NCI-H524 treated with DMSO at 0.1 percent for 48 hours (cell line): Measurements from ENCODE around the gene COL9A2.

Experiments
- DNase-seq: peaks from one replicate; lab custom pipeline; 2025; lab: John Stamatoyannopoulos, UW

The COL9A2 gene

DNA sequence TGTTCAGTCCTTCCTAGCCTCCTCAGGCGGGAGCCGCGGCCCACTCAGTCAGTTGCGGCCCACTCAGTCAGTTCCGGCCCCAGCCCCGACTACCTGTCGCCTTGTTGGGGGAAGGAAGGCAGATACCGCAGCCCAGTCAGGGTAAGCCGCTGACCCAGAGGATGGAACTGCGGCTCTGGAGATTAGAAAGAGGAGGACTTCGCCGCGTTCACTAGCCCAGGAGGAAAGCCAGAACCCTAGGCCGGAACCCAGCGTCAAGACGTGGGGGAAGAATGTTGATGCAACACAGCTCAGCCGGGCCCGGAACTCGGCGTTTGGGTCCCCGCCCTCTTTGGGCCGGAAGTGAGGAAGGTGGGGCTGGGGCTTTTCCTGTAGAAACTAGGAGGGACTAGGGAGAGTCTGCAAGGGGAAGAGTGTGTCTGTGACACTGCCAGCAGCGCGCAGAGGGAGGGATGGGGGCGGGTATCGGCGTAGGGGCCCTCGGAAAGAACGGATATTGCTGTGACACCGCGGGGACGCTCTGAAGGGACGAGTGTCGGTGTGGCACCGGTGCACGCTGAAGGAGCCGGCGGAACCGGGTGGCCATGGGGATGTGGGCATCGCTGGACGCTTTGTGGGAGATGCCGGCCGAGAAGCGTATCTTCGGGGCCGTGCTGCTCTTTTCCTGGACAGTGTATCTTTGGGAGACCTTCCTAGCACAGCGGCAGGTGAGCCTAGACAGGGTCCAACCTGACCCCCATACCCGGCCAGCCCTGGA is 59.2 kb downstream of the COL9A2 start, which contains the start of gene ZMPSTE24:
Gene ZMPSTE24 (plus strand): TSS at position 549 of the 757 bp plus-strand sequence. CDS start 36 bp downstream, at position 585.
- peak; percentile 79 for DNase-seq

DNA sequence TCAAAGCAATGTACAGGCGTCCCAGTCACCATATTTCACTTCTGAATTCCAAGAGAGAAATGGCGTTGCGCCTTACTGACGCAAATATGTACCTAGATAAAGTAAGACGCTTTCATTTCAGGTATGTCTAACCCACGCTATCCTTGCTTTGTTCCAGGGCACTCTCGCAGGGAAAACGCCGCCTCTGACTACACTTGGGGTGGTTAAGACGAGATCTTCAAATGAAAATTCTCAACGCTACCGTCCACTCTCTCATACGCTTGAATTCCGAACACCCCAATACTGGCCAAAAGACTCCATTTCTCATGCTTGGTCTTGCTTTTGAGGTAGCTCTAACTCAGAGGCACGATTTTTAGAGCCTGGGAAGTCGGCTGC is 59.8 kb downstream of the COL9A2 start:
- no peak for DNase-seq

DNA sequence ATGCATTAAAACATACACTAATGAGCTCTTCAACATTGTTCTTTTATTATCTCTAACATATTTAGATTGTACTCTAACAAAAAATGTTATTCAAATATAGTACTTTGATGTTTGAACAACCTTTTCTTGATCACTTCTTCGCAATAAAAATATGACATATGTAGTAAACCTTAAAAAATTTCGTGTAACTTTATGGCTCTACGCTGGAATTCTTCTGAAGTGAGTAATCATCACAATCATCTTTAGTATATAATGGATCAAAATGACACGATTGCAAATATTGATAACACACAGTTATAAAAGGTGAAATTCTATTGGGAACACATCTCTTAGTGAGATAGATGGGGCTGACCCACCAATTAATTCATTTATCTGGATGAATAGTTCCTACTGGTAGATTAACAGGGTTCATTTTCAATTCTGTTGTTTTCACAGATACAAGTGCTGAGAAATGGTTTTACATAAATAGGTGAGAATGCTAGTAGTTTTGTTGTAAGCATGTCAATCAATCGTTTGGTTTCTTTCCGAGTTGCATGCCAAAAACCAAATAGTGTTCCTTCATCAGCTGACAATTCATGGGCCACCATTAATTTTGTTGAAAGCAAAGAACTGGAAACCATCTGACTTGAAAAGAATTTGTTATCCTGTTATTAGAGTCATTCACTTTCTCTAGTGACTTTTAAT is 60.5 kb downstream of the COL9A2 start:
- no peak for DNase-seq

DNA sequence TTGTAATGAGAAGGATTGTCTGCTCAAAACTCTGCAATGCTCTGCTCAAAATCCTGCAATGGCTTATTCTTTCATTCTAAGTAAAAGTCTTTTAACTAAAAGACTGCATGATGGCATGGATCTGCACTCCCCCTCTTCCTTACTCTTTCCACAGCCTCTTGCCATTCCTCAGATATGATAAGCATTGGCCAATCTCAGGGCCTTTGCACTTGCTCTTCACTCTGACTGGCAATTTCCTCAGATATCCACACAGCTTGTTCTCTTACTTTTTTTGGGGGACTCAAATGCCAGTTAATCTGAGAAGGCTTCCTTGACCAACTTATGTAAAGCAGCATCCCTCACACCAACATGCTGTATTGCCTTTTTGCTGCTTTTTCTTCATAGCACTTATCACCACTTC is 61.9 kb downstream of the COL9A2 start:
- DNase-seq: no peak

- DNase-seq: no peak
Measured at GRCh38 chr1:40252601-40253000, 64.5 kb downstream of the COL9A2 start.

DNA sequence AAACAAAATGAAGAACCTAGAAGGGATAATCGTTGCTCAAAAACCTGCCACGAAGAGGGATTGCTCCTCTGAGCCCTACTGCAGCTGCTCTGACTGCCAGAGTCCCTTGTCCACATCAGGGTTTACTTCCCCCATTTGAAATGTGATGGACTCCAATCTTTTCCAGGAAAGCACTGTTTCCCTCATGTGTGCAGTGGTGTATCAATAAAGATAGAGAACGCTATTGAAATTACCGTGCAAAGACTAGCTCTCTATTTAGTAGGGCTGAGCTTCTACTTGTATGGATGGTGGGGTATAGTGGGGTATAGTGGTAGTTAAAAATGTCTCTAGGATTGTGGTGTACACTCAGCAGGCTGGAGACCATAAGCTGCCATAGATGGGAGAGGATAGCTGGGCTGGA is 65.6 kb downstream of the COL9A2 start:
- no peak for DNase-seq
